GM19043 (cell line): ENCODE results near the gene SNAPIN.

Experiments used
- ATAC-seq: cut with Tn5 transposase; IDR thresholded peaks from one replicate; pipeline ENCODE4 v1.9.1; 2021; ENCODE audit warnings: low read depth; ENCODE audit not compliant: unreplicated experiment

SNAPIN gene, protein sequence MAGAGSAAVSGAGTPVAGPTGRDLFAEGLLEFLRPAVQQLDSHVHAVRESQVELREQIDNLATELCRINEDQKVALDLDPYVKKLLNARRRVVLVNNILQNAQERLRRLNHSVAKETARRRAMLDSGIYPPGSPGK

DNA sequence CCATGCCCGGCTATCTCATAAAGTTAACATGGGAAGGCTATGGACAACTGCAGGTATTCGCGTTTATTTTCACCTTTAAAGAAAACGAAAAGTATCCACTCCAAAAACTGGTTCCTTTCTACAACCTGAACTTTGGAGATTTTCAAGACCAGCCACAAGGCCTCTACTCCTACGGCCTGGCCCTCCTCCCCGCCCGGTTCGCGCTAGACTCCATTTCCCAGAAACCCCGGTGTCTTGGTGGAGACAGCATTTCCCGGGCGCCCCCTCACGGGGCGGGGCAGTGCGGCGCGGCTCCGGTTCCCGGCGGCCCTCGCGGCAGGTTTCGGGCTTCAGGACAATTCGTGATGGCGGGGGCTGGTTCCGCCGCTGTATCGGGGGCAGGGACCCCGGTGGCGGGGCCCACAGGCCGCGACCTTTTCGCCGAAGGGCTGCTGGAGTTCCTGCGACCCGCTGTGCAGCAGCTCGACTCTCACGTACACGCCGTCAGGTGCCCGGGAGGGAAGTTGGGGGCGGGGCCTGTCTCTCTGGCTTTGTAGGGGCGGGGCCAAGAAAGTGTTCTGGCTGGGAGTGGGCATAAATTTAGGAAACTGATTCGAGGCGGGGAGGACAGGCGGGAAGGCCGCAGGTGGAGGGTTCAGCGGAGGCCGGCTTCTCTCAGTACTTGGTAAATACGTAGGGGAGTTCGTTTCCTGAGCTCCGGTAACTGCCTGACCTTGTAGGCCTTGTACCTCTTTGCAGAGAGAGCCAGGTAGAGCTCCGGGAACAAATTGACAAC, at the start of gene SNAPIN:
SNAPIN (plus strand) TSS at position 304 of the 775 bp plus-strand sequence; CDS start at position 345, 41 bp downstream.
- ATAC-seq = peak; percentile 91

DNA sequence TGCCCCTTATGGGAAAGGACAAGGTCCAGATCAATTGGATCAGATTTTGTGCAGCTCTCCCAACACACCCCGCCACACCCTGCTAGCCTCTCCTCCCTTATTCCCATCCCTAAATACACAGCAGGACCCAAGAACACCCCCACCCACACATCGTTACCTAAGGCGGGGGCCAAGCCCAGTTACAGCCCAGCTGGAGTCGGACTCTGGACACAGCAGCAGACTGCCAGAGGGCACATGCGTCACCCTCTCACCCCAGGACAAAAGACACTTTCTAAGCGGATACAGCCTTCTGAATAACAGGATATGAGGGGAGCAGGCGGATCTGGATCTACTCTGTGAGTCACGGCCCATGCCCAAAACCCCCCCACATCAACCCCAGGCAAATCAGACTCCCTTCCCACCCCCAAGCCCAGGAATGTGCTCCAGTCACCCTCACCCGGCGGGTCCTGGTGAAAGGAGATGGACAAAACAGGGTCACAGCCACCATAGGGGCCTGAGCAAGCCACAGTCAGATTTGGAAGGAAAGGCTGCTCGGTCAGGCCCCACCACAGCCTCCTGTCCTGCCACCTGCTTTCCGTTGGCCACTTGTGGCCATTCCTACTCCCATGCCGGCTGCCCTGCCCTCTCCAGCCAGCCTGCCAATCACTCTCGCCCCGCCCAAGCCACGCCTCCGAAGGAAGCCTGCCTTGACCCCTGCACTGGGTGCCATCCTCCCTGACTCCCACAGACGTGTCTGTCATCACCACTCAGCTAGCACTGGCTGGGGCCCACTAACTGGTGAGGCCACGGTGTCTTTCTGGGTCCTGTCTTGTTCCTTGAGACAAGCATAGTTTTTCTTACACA, 49.5 kb upstream of the SNAPIN start:
- no peak for ATAC-seq

DNA sequence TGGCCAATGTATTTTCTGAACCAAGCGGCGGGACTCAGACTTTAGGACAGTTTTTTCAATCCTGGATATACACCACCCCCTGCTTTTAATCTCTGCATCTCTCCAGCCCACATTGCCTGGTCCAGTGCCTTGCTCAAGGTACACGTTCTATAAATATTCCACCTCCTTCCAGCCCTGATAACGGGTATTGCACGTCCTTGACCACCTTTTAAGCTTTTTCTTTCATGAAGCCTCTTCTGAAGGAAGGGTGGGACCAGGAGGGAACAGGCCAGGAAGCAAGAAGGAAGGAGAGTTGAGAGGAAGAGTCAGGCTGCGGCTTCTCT, 49.0 kb upstream of the SNAPIN start:
- no peak for ATAC-seq

DNA sequence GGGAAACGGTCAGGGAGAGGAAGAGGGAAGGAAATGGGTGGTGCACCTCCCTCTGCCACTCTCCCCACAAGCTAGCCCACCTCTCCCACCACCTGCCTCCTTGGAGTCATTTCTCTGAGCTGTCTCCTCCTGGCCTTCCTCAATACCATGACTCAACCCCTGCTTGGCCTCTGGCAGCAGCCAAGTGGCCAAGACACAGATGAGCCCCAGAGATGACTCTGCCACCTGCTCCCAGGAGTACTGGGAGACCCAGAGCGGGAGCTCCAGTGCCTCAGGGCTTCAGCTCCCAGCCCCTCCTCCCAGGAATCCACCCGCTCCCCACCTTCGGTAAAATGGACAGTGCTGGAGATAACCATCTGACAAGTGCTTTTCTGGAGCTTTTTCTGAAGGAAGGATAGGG, 48.2 kb upstream of the SNAPIN start:
- no peak for ATAC-seq

DNA sequence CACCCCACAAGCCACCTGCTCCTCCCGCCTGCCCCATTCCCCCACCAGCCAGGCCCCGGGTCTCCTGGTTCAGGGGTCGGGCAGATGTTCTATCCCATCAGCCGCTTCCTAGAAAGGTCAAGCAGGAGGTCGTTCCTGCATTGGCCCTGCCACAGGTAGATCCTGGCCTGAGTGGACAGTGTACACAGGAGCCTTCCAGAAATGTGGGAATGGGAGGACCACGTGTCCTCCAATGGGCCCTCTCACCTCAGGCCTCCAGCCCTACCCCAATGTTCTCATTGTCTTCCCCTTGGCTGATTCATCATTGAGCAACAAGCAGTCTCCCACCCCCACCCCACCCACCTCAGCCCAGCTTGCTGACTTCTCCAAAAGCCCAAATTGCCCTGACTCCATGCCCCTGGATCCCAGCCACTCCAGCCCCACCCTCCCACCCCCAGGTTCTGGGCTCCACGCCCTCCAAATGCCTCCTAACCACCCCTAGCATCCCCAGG, 47.6 kb upstream of the SNAPIN start:
- ATAC-seq = no peak

DNA sequence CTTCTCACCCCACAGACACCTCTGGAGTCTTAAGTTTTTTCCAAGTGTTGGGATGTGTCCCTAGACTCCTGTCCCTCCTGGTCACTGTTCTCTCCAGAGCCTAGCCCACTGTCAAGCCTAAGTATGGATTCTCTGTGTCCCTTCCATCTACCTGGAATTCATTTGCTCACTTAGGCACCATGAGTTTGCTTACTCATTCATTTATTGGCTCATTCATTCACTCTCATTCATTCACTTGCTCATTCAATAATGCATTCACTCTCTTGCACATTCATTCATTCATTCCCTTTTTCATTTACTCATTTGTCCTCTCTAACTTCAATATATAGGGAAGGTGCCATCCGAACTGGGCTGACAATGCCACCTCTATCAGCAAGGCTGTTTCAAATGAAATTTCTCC, 47.1 kb upstream of the SNAPIN start:
- ATAC-seq = no peak

DNA sequence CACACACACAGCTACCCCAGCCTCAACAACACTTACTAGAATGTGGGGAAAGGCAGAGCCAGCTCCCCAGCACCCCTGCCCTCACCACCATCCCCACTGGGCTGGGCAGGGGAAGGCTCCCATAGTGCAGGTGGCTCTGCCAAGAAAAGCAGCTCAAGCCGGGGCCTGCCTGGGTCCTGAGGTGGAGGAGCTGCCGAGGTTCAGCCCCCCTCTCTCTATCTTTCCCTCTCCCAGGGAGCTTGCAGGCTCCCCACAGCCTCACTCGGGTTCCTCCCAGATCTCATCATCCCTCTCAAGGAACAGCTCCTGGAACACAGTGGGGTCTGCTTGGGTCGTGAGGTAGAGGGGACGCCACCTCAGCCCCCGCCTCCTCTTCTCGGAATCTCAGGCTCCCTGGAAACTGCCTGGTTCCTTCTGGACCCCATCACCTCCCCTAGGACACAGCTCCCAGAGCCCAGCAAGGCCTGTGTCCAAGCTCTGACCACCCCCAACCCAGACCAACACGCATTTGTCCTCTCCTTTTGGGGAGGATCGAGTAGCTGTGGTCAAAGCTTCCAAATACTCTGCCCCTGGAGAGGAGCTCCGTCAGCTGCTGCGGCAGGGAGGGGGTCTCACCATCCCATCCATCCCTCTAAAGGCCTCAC, 46.3 kb upstream of the SNAPIN start:
- ATAC-seq = no peak

DNA sequence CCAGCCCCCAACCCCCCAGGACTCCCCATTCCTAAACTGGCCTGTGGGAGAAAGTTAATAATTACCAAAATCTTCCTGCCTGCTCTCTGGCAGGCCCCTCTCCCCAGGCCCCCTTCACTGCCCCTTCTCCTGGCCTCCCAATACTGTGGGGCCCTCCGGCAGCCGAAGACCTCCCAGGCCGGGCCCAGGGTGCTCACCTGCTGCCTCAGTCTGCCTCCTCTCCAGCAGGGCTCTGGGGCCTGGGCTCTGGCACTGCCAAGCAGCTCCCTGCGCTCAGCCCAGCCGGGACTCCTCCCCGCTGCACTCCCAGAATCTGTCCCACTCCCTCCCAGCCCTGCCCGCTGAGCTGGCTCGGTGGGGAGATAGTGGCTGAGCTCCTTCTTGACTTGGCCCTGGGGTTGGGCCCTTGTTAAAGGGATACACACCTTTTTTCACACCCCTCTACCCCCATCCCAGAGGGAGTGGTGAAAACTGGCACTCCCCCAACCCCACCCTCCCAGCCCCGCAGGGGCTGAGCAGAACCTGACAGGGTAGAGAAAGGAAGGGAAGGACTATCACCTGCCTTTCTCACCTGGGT, 45.7 kb upstream of the SNAPIN start, which contains the start of gene S100A16:
S100A16 (minus strand) TSS at position 383 of the 577 bp plus-strand sequence. CDS start 4,986 bp downstream, outside the sequence.
- ATAC-seq = no peak

DNA sequence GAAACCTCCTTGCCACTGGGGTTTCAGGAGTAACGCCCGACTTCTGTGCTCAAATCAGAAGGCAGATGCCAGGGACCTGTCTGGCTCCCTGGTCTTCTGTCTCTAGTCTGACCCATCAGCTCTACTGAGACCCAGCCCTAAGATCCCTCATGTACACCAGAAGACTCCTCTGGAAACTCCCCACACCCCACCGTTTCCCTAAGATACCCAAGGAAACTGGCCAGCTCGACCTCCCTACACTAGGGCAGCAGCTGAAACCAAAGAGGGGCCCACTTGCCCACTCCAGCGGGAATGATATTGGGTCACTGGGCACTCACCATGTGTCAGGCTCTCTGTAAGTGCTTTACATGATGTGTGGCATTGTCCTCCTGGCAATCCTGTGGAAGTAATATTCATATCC, 45.1 kb upstream of the SNAPIN start:
- no peak for ATAC-seq

DNA sequence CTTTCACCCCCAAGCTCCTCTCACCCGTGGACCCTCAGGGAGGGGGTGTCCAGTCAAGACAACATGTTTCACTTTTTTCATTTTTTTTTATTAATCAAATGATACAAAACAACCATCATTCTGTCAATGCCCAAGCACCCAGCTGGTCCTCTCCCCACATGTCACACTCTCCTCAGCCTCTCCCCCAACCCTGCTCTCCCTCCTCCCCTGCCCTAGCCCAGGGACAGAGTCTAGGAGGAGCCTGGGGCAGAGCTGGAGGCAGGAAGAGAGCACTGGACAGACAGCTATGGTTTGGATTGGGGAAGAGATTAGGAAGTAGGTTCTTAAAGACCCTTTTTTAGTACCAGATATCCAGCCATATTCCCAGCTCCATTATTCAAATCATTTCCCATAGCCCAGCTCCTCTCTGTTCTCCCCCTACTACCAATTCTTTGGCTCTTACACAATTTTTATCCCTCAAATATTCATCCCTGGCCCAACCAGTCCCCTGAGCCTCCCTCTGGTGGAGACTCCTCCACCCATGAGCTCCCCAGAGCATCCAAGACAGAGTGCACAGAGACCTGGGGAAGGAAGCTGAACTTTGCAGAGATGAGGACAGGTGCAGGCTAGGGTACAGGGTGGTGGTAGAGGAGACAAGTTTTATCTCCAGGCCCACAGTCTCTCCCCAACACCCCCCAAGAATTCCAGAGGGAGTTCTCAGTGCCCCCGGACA, 44.2 kb upstream of the SNAPIN start:
- ATAC-seq = no peak

DNA sequence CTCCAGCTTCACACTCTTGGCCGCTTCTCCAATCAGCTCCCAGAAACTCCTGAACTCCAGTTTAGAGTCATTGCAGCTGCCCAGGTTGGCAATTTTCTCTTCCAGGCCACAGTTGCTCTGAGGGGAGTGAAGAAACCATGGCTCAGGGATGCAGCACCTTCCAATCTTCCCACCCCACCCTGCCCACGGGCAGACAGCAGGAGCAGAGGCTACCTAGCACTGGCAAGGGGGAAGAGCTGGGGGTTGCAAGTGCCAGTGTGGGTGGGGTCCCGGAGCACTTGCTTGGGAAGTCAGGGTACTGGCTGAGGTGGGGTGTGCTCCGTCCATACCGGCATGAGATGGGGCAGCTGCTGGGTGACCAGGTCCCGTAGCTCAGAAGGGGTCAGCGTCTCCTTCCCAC, 43.6 kb upstream of the SNAPIN start:
- no peak for ATAC-seq

DNA sequence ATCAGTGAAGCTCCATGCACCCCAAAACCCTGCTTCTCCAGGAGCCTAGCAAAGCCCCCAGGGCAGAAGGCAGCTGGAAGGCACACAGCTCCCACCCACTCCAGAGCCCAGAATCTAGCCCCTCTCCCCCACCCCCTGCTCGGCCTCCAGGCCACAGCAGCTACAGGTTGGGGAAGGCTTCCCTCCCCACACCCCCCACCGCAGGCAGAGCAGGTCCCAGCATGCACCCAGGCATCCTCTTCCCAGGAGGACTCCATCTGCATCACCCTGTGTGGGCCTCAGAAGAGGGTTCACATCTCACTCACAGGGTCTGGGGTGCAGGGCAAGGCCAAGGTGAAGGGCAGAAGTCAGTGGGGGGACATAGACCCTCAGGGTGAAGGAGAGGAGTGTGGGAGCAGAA, 43.1 kb upstream of the SNAPIN start:
- no peak for ATAC-seq

DNA sequence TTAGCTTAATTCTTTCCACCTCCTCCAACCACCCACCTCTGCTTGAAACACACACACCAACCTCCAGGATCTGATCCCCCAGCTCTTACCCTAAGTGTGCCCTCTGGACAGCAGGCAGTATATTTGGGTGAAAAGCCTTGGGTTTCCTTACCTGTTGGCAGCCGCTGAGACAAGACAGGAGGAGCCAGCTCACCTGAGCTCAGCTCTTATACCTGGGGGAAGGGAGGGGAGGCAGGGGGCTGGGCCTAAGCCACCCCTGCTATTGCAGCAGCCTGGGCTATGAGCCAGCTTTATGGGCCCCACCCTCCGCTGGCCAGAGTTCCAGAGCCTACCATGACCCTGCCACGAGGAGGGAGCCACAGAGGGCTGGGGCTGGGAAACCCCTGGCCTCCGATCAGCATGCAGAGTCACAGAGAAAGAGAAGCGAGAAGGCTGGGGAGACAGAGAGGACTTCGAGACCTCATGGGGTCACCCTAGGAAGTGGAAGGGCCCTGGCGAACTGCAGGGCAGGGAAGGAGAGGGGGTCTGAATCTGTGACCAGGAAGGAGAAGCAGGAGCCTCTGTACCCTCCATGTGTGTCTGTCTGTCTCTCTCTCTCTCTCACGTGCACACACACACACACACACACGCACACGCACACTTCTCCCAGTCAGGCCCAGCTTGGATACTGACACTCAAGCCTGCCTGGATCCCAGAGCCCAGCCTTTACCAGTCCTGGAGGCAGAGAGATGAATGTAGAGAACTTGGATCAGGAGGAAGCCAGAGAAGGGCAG, 42.2 kb upstream of the SNAPIN start, which contains the start of gene S100A14:
S100A14 (minus strand) TSS at position 182 of the 773 bp plus-strand sequence. CDS start 467 bp downstream, outside the sequence.
- no peak for ATAC-seq

DNA sequence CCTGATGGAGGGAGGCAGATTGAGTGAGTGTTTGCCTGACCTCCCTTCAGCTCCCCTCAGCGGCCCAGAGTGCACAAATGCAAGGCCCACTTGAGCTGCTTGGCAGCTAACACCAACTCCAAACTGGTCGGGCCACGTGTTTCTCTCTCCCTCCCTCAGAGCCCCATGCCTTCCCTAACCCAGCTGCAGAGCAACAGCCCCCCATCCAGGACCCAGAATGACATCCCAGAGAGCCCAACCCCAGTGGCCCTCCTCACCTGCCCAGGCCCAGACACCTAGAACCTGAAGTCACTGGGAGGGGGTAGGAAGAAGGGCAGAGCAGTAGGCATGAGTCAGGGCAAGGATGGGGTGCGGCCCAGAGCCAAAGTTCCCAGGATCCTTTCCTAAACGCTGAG, 41.6 kb upstream of the SNAPIN start:
- ATAC-seq = no peak

DNA sequence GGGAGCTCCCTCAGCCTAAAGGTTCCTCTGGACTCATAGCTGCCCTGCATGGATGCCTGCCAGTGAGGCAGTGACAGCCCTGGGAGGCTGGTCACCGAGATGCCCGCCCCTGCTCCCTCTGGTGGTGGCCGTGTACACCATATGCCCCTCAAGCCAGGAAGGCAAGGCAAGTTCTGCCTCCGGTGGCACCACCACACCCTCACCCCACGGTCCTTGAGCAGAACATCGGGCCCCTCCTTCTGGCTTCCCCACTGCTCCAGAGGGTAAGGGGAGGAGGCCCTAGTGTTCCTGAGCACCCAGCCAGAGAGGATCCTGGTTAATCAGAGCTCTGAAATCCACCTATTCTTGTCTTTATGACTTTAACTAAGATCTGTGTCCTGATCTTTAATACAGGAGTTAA, 40.8 kb upstream of the SNAPIN start:
- no peak for ATAC-seq

DNA sequence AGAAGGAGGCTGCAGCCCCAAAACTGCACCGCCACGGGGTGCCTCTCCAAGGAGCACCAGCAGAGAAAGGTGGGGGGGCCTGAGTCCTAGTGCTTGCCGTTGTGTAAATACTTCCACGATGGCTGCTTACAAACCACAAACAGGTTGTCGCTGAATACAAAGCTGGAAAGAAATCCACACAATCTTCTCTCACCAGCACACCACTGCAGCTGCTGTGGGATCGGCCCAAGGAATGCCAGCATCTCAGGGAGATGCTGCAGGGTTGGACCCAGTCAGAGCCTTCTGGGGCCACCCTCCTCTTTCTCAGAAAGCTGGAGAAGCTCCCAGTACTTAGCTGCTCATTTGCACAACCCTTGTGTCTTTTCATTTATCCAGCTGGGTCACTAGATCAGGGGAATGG, 39.3 kb upstream of the SNAPIN start:
- ATAC-seq = no peak

DNA sequence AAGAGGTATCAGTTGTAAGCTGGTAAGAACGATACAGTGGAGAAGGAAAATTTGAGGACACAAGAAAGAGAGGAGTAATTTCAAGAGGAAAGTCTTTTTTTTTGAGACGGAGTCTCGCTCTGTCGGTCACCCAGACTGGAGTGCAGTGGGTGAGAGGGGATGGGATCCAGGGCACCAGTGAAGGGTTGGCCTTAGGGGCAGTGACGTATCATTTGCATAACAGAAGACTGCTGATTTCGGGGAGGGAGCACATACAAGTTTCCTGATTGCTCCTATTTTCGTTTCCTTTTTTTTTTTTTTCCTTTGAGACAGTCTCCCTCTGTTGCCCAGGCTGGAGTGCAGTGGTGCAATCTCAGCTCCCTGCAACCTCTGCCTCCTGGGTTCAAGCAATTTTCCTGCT, 35.4 kb upstream of the SNAPIN start:
- ATAC-seq = no peak

DNA sequence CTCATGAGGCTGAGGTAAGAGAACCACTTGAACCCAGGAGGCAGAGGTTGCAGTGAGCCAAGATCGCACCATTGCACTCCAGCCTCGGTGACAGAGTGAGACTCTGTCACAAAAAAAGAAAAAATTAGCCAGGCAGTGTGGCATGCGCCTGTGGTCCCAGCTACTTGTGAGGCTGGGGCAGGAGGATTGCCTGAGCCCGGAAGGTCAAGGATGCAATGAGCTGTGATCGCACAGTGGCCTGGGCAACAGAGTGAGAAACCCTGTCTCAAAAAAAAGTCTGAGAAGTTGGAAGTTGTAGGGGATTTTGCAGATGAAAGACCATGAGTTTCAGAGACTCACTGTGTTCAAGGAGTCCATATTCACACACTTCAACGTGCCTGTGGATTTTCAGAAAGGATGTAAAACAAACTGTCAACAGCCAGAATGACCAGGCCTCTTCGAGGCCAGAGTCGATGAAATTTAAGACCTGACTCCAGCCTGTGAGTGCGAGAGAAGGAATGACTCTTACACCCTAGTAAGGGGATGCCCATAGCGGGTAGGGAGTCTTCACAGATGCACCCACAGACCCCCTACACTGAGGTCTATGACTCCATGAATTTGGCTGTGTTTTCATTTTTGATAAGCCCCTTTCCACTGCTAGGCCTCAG, 33.4 kb upstream of the SNAPIN start:
- ATAC-seq = no peak

DNA sequence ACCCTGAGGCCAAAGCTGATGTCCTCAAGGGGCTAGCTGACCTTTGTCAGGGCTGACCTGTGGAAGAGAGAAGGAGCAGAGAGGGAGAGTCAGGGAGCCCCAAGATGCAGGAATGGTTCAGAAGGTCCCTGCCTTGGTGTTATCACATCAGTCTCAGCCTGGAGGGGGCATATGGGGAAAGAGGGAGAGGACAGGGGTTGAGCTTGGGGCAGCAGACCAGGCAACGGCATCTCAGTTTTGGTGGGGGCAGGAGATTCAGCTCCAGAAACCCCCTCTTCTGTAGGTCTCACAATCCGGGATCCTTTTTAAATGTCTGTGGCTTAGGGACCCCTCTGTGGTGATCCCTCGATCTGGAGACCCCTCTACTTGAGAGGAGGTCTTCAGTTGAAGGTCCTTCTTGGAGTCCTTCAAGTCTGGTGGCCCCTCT, 32.0 kb upstream of the SNAPIN start:
- ATAC-seq = no peak
